GM21529 (cell line): ENCODE results near the gene CHST3.

Experiments used
- ATAC-seq: cut with Tn5 transposase; IDR thresholded peaks from one replicate; pipeline ENCODE4 v1.9.1; 2021; ENCODE audit not compliant: unreplicated experiment

CHST3 gene

GRCh38 chr10:72009051-72009424 lies 44.8 kb downstream of the CHST3 start:
- no peak for ATAC-seq

DNA sequence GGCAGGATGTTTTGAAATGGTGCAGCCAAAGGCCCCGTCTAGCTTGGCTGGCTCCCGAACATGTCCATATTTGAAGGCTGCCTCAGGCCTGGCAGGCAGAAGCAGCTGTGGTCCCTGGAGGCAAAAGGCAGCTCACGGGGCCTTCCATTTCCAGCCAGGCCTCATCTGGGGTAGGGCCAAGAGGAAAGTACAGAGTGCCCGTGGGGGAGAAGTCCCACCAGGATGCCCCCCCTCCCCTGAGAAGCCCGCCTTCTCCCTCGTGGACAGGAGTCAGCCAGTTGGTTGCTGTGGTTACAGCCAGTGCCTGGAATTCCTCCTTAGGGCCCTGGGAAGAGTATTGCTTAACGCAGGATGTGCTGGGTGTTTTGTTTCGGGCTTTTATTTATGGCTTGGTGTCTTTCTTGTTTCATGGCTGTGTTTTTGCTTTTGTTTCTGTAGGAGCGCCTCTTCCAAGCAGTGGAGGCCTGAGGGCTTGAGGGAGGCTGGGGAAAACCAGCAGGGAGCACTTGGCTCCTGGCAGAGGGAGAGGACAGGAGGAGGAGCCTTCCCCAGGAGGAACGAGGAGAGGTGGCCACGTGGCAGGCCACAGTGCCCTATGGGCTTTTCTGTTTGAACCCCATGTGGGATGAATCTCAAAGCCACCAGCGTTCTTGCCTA lies 45.4 kb downstream of the CHST3 start:
- no peak for ATAC-seq

DNA sequence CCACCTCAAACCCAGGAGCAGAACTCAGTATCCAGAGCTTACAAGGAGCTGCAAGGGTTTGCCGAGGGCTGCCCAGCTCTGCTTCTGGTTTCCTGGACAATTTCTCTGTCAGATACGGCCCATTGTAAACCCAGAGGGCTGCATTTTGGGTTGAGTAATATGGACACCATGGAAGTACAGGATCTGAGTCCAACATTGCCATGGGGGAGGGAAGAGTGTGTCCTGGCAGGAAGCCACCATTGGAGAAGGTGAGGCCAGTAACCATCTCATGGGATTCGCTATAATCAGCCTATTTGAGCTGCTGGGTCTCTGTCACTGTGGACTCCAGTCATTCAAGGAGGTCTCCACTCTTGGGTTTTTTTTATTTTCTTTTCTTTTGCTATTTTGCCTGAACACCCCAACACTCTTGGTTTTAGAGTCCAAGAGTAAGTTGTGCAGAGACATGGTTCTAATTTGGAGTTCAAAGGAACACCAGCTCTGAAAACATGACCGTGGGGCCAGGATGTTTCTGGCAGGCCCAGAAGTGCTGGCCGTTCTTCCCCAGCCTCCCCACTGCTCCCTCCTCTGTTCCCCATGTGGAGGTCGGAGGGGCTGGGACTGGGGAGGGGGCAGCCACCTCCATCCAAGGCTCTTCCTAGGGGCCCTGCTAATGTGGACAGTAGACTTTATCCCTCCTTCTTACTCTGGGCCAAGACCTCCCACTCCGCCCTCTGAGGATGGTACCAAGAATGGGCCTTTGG lies 46.2 kb downstream of the CHST3 start:
- ATAC-seq, result no peak

- ATAC-seq, result no peak
Observed at GRCh38 chr10:72011016-72011415, 46.8 kb downstream of the CHST3 start.

- no peak for ATAC-seq
Observed at GRCh38 chr10:72011468-72011867, 47.3 kb downstream of the CHST3 start.

- no peak for ATAC-seq
Observed at GRCh38 chr10:72011976-72012512, 47.8 kb downstream of the CHST3 start.

DNA sequence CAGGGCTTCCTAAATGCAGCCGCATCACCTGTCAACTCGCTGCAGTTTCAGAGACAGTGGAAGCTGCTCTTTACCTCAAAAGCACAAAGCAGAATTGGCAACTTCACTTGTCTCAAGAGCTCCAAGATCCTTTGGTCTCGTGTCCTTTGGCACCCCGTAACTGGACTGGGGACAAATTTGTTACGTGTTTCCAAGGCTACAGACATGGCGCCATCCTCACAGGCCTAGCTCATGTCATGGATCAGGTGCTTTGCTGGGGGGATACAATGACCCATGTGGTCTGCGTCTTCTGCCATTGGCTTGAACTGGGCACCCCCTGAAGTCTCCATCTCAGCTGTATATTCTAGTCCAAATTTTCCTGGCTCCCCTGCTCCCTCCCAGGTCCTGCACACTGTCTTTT lies 48.6 kb downstream of the CHST3 start:
- ATAC-seq, result no peak

DNA sequence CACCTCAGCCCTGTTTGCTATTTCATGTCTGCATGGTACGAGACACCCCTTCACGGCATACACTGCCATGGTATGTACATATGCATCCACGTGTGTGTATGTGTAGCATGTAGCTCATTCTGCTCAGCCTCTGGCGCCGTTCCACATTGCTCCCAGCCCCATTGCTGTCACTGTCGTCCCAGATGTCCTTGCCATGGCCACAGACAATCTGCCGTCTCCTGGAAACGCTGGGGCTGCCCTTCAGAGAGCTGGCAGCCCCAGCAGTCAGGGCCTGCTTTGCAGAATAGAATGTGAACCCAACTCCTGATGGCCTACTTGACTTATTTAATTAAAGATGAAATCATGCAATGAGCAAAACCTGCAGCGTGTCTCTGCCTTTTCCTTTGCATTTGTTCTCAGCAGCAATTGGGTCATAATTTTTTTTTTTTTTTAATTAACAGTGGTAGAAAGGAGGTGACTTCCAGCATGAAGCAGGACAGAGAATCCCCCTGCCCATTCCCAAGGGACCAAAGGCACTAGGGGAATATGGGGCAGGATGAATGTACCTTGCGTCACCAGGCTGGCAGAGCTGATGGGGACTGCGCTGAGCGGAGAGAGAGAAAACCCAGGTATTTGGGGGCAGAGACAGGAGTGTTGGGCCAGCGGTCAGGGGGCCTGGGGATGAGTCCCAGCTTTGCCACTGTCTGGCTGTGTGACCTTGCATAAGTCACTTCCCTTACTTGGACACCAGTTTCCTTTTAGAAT lies 49.2 kb downstream of the CHST3 start:
- no peak for ATAC-seq

GRCh38 chr10:72014197-72014596 lies 50.0 kb downstream of the CHST3 start:
- ATAC-seq, result no peak

- no peak for ATAC-seq
Observed at GRCh38 chr10:72014785-72015480, 50.7 kb downstream of the CHST3 start.

DNA sequence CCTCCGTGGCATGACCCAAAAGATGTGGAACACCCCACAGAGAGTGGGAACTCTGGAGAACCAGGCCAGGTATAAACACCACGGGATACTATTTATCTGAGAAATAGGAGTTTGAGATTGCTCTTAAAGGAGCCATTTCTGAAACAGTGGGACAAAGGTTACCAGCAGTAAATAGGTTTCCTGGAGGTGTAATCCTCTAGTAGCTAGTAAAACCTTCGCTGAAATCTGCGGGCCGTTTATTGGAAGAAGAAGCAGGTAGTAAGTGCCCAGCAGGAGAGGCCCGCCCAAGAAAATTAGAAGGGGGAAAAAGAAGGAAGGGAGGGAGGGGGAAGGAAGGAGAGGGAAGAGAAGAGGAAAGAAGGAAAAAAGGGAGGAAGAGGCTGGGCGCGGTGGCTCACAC lies 51.6 kb downstream of the CHST3 start:
- no peak for ATAC-seq

GRCh38 chr10:72016608-72017300 lies 52.6 kb downstream of the CHST3 start:
- ATAC-seq, result no peak

DNA sequence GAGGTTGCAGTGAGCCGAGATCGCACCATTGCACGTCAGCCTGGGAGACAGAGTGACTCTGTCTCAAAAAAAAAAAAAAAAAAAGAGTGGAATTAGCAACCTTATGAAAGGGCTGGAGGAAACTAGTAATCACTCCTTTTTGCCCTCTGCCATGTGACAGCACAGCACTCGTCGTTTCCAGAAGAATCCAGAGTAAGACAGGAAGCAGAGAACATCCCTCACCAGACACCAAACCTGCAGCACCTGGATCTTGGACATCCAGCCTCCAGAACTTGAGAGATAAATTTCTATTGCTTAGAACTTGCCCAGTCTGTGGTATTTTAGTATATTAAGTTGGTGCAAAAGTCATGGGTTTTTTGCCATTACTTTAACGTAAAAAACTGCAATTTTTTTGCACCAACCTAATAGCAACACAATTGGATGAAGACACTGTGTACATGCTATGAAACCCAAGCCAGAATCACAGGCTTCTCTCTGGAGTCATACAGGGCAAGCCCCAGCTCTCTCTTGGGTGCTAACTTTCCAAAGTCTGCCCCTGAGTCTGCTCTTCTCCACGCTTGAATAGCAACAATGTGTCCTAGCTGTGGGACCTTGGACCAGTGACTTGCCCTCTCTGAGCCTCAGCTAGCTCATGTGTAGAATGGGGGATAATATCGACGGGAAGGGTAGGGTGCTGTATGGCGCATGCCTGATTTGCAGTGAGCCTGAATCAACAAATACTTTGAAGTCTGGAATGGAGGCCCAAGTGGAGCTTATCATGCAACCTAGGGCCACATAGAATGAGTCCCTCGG lies 55.1 kb downstream of the CHST3 start:
- ATAC-seq, result no peak

DNA sequence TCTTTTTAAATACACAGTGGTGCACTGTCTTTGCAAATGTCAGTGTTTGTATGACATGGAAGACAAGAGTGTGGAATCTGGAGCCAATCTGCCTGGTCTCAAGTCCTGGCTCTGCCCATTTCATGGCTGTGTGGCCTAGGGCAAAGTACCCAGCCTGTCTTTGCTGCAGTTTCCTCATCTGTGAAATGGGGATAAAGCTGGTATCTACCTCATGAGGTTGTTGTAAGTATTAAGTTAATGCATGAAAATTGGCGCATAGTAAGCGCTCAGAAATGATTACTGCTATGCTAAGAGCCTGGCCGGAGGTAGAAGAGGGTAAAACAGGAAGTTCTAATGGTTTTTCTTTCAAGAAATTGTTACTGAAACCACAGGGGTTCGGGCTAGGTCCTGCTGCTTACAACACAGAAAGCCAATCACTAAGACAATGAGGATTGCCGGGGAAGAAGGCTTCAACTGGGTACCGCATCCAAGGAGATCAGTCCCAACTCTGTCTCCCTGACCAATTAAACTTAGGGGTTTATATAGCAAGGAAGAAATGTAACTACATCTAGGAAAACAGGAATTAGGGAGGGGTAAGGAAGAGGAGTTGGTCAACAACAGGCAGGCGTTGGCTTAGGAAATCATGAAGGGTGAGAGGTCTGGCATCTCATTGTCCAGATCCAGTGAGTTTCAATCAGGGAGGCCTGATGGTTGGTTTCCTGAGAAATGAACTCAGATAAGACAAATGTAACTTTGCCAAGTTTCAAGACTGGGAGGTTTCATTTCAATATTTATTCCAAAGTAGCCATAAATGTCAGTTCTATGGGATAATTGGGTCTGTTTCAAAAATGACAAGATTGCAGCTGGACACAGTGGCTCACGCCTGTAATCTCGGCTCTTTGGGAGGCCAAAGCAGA lies 57.0 kb downstream of the CHST3 start:
- ATAC-seq, result no peak

DNA sequence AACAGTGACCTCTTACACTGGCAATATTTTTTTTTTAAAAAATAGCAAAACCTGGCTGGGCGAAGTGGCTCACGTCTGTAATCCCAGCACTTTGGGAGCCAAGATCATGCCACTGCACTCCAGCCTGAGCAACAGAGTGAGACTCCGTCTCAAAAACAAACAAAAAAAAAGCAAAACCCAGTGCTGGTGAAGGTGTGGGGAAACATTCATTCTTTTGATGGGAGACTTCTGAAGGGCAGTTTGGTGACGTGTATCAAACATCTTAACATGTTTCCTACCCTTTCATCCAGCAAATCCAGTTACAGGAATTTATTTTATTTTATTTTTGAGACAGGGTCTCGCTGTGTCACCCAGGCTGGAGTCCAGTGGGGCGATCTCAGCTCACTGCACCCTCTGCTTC lies 58.0 kb downstream of the CHST3 start:
- ATAC-seq, result no peak

GRCh38 chr10:72024596-72024995 lies 60.4 kb downstream of the CHST3 start:
- ATAC-seq, result no peak

DNA sequence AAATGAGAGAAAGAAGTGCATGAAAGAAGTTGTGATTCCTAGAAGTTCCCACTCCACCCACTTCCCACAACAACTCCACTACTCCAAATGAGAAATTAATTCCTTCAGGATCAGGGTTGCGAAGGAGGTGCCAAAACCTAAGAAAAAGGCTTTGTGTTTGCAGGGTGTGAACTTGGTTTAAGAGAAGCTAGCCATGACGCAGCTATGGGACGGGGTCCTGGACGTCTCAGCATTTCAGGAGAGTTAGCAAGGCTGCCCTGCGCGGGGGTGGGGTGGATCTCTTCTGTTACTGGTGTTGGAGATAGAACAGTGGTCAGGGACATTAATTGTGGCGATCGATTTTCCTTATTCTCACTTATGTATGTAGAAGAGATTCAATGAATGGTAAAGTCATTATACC lies 61.2 kb downstream of the CHST3 start:
- no peak for ATAC-seq

- ATAC-seq, result no peak
Observed at GRCh38 chr10:72025832-72026231, 61.6 kb downstream of the CHST3 start.
